NCI-H1092 treated with DMSO at 0.1 percent for 48 hours (cell line): ENCODE results near the gene ABCG4.
"Not testable (repeated sequence)": the region's sequence is repeated elsewhere in the genome, so short reads cannot be mapped to it uniquely, and the experiment has no call there.

Source experiments
- DNase-seq: peaks from one replicate; lab custom pipeline; 2025; lab: John Stamatoyannopoulos, UW

ABCG4 gene

GRCh38 chr11:119153049-119153818 lies 4.4 kb downstream of the ABCG4 start:
- DNase-seq, result no peak

- DNase-seq, result no peak
Observed at GRCh38 chr11:119154178-119154577, 5.3 kb downstream of the ABCG4 start.

GRCh38 chr11:119155733-119156492 lies 7.1 kb downstream of the ABCG4 start:
- peak; percentile 16 for DNase-seq

GRCh38 chr11:119156496-119156895 lies 7.6 kb downstream of the ABCG4 start:
- DNase-seq, result no peak

GRCh38 chr11:119157063-119157462 lies 8.2 kb downstream of the ABCG4 start:
- DNase-seq, result no peak

- DNase-seq, result no peak
Observed at GRCh38 chr11:119158467-119158866, 9.6 kb downstream of the ABCG4 start.

- DNase-seq, result no peak
Observed at GRCh38 chr11:119160151-119160550, 11.3 kb downstream of the ABCG4 start.

- no peak for DNase-seq
Observed at GRCh38 chr11:119161871-119162270, 13.0 kb downstream of the ABCG4 start.

GRCh38 chr11:119166368-119167076 lies 17.7 kb downstream of the ABCG4 start:
- no peak for DNase-seq

GRCh38 chr11:119167077-119167458 lies 18.2 kb downstream of the ABCG4 start:
- not testable (repeated sequence) for DNase-seq

- DNase-seq, result no peak
Observed at GRCh38 chr11:119167933-119168332, 19.1 kb downstream of the ABCG4 start.

- peak; percentile 83 for DNase-seq
Observed at GRCh38 chr11:119168471-119169281, 19.8 kb downstream of the ABCG4 start, which contains the start of gene NLRX1. TSS of gene NLRX1 (plus strand) at chr11:119168725. CDS start at chr11:119171404, 2,679 bp downstream.

- no peak for DNase-seq
Observed at GRCh38 chr11:119169282-119169719, 20.4 kb downstream of the ABCG4 start.

- no peak for DNase-seq
Observed at GRCh38 chr11:119172513-119172912, 23.7 kb downstream of the ABCG4 start.

GRCh38 chr11:119173453-119173852 lies 24.6 kb downstream of the ABCG4 start:
- DNase-seq, result no peak

- DNase-seq, result no peak
Observed at GRCh38 chr11:119175493-119176077, 26.7 kb downstream of the ABCG4 start.

GRCh38 chr11:119178166-119178680 lies 29.4 kb downstream of the ABCG4 start:
- no peak for DNase-seq

GRCh38 chr11:119179342-119179741 lies 30.5 kb downstream of the ABCG4 start:
- DNase-seq, result no peak

GRCh38 chr11:119179983-119180382 lies 31.1 kb downstream of the ABCG4 start:
- DNase-seq, result peak; percentile 46

GRCh38 chr11:119180729-119181676 lies 32.2 kb downstream of the ABCG4 start:
- no peak for DNase-seq
